GM19023 (cell line): ENCODE measurements around the gene KRT37.

ENCODE experiments used
- ATAC-seq: cut with Tn5 transposase; IDR thresholded peaks from one replicate; pipeline ENCODE4 v1.9.1; 2021; ENCODE audit warnings: mild to moderate bottlenecking, moderate library complexity; ENCODE audit not compliant: unreplicated experiment

Gene KRT37

DNA sequence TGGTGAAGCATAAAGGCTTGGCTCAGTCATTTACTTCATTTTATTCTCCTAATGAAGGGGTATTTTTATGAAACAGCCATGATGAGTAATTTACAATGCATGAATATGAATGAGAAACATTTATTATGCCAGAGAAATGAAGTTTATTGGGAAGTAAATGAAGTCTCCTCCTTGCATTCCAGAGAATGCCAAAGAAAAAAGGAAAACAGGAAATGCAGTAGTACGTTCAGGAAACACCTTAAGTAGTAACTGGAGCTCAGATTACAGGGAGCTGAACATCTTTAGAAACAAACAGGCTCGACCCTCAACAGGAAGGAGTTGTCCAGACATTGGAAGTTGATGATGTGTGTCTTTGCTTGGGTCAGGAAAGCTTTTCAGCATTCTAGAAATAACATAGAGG, 46.8 kb downstream of the KRT37 start:
- no peak for ATAC-seq
